Measurements from ENCODE around the gene RGL1.

Gene RGL1

DNA sequence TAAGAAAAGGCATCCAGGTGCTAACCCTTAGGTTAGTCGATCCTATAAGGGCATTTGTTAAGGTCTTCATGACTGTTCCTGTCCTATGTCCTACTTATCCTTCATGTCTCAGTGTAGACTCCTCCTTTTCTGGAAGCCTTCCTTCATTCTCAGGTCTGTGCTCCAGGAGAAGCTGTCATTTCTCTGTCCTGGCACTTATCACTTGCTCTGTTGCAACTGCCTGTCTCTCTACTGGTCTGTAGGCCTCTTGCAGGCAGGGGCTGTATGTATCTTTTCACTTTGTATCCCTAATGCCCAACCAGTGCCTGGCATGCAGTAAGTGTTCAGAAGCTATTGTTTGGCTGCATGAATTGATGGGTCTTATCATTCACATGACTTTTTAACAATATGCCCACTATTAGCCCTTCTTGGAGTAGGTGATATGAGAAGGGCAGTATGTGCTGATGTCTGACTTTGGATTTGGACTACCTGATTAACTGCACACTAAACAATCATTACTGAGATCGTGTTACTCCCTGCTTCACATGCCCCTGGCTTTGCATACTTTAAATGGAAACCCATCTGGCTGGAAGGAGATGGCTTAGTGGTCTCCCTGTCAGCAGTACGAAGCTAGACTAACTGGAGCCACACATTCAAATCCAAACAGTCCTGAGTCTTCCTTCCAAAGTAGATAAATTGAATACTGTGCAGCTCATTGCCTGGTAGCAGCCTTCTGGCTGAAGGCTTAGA, 88.8 kb downstream of the RGL1 start:
- no peak for DNase-seq

DNA sequence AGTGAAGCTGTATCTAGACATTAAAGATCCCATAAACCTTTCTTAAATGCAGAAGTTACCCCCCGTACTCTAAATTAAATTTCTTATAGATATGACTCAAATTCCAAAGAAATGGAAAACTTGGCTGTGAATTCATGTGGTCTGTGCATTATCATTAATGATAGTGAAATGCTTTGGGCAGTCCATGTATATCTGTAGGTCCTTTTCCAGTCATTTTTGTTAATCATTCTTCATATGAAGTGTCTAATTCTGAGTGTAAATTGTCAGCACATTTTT, 89.3 kb downstream of the RGL1 start:
- DNase-seq = no peak

DNA sequence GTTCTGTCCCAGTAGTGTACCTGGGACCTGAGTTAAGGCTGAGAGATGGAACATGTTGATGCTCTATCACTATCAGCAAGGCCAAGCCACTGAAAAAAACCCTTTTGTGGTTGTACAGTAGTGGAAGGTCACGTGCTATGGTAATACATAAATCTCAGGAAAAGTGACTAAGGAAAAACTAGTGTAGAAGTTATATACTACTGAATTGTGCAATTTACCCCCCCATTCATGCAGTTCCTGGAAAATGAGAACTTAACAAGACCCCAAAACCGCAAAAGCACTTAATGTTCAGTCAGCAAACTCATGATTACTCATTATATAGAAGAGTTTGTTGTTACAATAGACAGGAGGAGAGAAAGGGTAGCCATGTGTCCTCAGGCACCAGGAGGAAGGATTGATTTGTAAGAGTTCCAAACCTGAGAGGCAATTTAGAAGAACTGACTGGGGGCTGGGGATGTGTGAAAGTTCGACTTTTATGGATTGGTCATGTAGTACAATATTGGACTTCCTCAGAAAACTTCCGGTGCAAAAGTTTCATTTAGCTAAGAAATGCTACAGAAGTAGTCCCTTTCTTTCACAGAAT, 91.6 kb downstream of the RGL1 start:
- DNase-seq = no peak

- DNase-seq = no peak
Measured at GRCh38 chr1:183898001-183898396, 93.1 kb downstream of the RGL1 start.

GRCh38 chr1:183898610-183899009, 93.7 kb downstream of the RGL1 start:
- no peak for DNase-seq

DNA sequence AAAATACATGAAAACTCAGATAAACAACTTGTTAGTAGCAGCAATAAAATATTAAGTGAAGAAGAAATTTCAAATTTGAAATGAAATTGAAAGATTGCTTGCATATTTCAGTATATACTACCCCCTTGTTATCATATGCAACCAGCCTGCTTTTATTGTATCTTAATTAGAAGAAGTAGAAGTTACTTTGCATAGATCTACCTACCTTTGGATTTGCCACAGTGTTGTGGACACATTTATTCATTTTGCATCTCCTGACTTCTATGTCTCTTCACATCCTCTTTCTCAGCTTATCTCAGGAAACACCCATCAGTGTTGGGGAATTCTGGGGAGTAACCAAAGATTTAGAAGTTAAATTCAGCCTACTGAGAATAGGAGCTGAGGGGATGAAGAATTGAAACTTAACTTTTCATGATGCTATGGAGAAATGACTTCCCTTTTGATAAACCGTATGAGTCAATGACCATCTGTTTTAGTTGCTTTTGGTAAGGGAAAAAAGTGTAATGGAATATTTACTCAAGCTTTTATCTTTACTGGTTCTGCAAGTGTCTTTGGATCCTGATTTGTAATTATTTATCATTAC, 96.9 kb downstream of the RGL1 start:
- no peak for DNase-seq

DNA sequence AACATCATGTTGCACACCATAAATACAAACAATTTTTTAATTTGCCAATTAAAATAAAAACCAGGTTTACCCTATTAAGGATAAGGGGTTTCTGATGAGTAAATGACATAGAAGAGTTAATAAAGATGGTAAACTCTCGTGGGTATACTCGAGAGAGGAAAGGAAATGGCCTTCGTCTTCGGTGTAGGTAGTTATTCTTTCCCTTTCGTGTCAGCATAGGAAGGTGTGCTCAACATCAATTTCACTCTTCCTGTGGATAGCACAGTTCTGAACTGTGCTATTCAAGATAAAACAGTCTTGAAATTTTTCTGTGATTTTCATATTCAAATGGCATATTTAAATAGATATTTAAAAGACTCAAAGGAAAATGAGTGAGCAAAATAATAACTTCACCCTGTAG, 98.2 kb downstream of the RGL1 start:
- DNase-seq = no peak

- DNase-seq = no peak
Measured at GRCh38 chr1:183905508-183906113, 100.7 kb downstream of the RGL1 start.

DNA sequence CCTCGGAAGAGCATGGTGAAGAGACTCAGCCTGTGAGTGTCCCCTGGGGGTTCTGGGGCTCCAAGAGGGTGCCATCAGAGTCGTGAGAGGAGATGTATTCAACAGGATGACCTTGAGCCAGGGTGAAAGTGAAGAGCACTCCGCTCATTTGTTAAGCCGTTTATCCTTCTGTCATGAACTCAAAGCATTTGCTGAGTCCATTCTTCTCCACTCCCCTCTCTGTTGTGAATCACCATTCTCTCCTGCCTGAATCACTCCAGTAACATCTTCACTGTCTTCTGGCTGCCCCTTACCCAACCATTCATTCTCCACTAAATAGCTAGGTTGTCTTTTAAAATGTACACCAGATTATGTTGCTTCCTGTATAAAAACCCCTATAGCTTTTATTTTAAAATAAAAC, 102.2 kb downstream of the RGL1 start:
- no peak for DNase-seq

GRCh38 chr1:183908079-183908478, 103.2 kb downstream of the RGL1 start:
- no peak for DNase-seq

- DNase-seq = no peak
Measured at GRCh38 chr1:183909672-183910071, 104.8 kb downstream of the RGL1 start.

GRCh38 chr1:183910845-183911244, 105.9 kb downstream of the RGL1 start:
- DNase-seq = no peak

- DNase-seq = no peak
Measured at GRCh38 chr1:183911285-183911684, 106.4 kb downstream of the RGL1 start.

DNA sequence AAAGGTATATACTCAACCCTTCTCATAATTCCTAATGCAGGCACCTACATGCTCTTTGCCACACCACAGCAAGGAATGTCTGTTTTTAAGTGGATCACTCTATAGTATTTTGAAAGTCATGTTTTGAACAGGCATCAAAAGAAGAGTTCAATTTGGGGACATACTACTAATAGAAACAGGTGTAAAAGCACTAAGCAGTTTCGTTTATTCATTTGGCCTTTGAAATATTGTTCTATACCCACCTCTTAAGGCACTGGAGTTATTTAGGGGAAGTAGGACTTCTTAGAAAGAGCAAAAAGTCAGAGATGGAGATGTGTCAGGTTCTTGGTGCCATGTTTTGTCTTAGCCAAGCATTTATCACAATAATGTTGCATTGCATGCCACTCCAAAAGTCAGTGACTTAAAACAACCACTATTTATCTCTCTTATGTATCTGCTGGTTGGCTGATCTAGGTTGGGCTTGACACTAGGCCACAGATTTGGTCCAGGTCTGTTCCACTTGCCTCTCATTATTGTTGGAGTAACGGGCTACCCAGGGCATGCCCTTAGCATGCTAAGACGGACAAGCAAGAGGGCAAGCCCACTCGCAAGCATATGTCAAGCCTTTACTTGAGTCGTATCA, 107.5 kb downstream of the RGL1 start:
- no peak for DNase-seq

- no peak for DNase-seq
Measured at GRCh38 chr1:183913567-183913993, 108.7 kb downstream of the RGL1 start.

DNA sequence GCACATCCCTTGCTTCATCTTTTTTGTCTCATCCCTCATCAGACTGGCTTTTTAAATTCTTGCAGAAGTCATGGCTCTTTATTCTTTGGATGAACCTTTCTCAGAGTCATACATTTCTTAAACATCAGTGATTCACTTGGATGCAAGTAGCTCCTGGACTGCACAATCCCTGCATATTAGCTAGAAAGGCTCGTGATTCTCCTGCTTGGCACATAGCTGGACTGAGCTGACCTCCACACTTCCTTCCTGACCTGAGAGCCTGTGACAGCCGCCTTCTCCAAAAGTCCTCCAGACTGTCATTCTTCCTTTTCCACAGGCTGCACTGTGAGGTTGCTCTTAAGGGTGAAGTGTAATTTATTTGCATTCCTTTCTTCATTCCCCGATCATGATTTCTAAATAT, 109.4 kb downstream of the RGL1 start:
- no peak for DNase-seq

GRCh38 chr1:183914891-183915290, 110.0 kb downstream of the RGL1 start:
- DNase-seq = no peak

- peak; percentile 86 for DNase-seq
Measured at GRCh38 chr1:183915625-183916510, 110.9 kb downstream of the RGL1 start.

DNA sequence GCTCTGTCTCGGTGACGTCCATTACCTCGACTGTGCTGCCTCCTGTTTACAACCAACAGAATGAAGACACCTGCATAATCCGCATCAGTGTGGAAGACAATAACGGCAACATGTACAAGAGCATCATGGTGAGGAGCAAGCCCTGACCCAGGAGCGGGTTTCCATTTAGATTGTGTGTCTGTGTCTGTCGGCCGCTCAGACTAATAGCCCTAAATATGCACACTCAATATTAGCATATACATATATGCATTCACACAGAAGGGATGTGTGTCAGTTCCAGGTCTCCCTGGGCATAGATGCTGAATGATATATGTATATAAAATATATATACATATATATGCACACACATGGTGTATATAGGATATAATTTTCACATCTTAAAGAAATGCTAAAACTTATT, 111.7 kb downstream of the RGL1 start:
- no peak for DNase-seq

GRCh38 chr1:183918589-183918988, 113.7 kb downstream of the RGL1 start:
- no peak for DNase-seq

GRCh38 chr1:183920651-183921050, 115.7 kb downstream of the RGL1 start:
- DNase-seq = no peak

GRCh38 chr1:183922197-183922596, 117.3 kb downstream of the RGL1 start:
- no peak for DNase-seq

GRCh38 chr1:183925947-183926346, 121.0 kb downstream of the RGL1 start:
- no peak for DNase-seq
